ENCODE results near the gene GTF3C1.

DNA sequence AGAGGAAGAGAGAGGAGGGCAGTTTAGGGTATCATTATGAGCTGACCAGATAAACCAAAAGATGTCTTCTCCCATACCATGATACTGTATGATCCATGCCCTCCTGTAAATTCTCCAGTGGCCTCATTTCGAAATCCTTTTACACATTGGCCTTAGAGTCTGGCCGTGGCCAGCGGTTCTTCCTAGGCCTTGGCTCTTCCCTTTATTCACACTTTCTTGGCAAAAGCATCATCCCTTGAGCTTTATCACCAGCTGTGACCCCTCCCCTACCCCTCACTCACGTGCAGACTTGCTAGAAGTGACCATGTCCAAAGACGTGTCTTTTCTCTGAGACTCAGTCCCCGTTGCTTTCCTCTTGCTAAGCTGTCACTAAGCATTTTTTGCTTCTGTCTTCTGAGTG, 23.0 kb upstream of the GTF3C1 start:
- no peak for TF ChIP-seq CBX1 (IDR thresholded peaks at IDR 0.05; ENCODE audit: low read depth)
- no peak for TF ChIP-seq MXI1 (IDR thresholded peaks at IDR 0.05; ENCODE audit: borderline replicate concordance, low read depth, low read length)
- TF ChIP-seq FOXM1 (CRISPR knock-in tag; IDR thresholded peaks at IDR 0.05) = no peak
- TF ChIP-seq, protein P1, sequence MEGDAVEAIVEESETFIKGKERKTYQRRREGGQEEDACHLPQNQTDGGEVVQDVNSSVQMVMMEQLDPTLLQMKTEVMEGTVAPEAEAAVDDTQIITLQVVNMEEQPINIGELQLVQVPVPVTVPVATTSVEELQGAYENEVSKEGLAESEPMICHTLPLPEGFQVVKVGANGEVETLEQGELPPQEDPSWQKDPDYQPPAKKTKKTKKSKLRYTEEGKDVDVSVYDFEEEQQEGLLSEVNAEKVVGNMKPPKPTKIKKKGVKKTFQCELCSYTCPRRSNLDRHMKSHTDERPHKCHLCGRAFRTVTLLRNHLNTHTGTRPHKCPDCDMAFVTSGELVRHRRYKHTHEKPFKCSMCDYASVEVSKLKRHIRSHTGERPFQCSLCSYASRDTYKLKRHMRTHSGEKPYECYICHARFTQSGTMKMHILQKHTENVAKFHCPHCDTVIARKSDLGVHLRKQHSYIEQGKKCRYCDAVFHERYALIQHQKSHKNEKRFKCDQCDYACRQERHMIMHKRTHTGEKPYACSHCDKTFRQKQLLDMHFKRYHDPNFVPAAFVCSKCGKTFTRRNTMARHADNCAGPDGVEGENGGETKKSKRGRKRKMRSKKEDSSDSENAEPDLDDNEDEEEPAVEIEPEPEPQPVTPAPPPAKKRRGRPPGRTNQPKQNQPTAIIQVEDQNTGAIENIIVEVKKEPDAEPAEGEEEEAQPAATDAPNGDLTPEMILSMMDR (CRISPR knock-in tag; IDR thresholded peaks at IDR 0.05) = no peak
- no peak for TF ChIP-seq ZNF7 (CRISPR knock-in tag; IDR thresholded peaks at IDR 0.05)
- TF ChIP-seq SMC3 (IDR thresholded peaks at IDR 0.05; ENCODE audit: low read length) = no peak
- no peak for TF ChIP-seq ZBTB34 (CRISPR knock-in tag; IDR thresholded peaks at IDR 0.05)
- no peak for TF ChIP-seq HOXA7 (CRISPR knock-in tag; IDR thresholded peaks at IDR 0.05)

Data from HepG2 (cell line).